NB4 (cell line): Measurements from ENCODE around the gene CUTC.

Source experiments
- DNase-seq: peaks from one replicate; pipeline ENCODE4 v3.0.0; 2010; ENCODE audit warnings: low read depth
- H3K4me3 ChIP-seq: one replicate; pipeline ENCODE4 v1.5.1; 2011; ENCODE audit warnings: mild to moderate bottlenecking, low read depth, low read length, moderate library complexity
- MYC ChIP-seq: IDR thresholded peaks from 2 replicates; pipeline ENCODE4 v1.6.1; 2011; ENCODE audit warnings: low read depth, low read length
- POLR2A ChIP-seq: IDR thresholded peaks from 2 replicates; pipeline ENCODE4 v1.6.1; 2011; ENCODE audit warnings: mild to moderate bottlenecking; ENCODE audit not compliant: insufficient read length; ENCODE audit errors: extremely low read depth
- TF ChIP-seq, protein P1 (sequence below): IDR thresholded peaks from one replicate; pipeline ENCODE4 v1.5.1; 2012; ENCODE audit warnings: low read depth, low read length
- TF ChIP-seq, protein P2 (sequence below): IDR thresholded peaks from 2 replicates; pipeline ENCODE4 v1.6.1; 2011; ENCODE audit warnings: low read depth, low read length

The CUTC gene

DNA sequence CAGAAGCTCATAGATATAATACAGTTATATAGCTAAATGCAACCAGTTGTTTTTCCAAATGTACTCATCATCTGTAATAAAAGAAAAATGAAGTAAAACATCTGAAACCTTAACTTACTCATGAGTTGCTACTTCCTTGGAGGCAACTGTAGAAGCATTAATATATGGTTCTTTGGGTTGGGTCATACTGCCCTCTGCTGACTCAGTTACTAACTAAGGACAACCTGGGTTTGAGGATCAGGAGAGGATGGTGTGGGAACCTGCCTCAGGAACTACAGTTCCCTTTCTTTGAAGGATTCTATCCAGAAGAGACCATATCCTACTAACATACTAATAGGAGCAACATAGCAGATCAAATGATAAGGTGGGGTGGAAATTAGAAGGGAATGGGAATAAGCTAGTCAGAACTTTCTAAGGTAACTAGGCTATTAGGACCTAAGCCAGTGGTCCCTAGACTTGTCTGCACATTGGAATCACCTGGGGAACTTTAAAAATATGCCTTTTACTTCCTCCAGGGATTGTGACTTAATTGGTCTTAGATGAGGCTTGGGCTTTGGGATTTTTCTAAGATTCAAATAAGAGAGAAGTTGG lies 20.8 kb upstream of the CUTC start:
- TF ChIP-seq POLR2A (no peak), MYC (no peak)
- TF ChIP-seq, protein P1, sequence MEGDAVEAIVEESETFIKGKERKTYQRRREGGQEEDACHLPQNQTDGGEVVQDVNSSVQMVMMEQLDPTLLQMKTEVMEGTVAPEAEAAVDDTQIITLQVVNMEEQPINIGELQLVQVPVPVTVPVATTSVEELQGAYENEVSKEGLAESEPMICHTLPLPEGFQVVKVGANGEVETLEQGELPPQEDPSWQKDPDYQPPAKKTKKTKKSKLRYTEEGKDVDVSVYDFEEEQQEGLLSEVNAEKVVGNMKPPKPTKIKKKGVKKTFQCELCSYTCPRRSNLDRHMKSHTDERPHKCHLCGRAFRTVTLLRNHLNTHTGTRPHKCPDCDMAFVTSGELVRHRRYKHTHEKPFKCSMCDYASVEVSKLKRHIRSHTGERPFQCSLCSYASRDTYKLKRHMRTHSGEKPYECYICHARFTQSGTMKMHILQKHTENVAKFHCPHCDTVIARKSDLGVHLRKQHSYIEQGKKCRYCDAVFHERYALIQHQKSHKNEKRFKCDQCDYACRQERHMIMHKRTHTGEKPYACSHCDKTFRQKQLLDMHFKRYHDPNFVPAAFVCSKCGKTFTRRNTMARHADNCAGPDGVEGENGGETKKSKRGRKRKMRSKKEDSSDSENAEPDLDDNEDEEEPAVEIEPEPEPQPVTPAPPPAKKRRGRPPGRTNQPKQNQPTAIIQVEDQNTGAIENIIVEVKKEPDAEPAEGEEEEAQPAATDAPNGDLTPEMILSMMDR: peak; percentile 64
- TF ChIP-seq, protein P2, sequence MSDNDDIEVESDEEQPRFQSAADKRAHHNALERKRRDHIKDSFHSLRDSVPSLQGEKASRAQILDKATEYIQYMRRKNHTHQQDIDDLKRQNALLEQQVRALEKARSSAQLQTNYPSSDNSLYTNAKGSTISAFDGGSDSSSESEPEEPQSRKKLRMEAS: no peak
- DNase-seq: peak; percentile 76
- no peak overlapping the region for H3K4me3 ChIP-seq

DNA sequence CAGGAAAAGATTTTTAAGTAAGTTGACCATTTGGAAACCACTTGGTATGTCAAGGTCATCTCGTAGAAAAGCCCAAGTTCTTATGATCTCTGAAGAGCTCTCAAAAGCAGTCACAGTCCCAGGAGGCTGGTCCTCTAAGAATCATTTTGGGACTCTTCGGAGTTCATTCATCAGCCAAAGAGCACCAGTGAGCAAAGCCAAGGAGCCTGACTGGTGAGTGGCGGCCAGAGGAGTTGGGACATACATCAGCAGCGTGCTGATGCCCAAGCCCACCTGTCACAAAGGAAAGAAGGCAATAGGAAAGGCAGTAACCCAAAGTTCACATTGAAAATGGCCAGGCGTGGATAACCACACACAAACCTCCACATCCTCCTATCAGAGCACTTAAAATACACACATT lies 17.6 kb upstream of the CUTC start:
- TF ChIP-seq MYC (no peak), POLR2A (no peak)
- TF ChIP-seq, protein P1: no peak
- TF ChIP-seq, protein P2: no peak
- DNase-seq: no peak
- no peak overlapping the region for H3K4me3 ChIP-seq

DNA sequence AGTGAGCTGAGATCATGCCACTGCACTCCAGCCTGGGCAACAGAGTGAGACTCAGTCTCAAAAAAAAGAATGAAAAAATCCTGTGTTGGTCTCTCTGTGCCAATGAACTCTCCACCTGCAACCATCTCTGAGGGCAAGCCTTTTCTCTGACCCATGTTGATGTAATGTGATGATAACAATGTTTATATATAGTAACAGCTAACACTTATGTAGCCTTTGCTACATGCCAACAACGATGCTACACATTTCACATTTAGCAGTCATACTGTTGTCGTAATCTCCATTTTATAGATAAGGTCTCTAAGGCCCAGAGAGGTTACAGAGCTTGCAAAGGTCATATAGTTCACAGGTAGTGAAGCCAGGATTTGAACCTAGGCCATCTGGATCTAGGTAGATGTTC lies 11.6 kb upstream of the CUTC start:
- H3K4me3 ChIP-seq: no peak overlapping the region
- DNase-seq: no peak
- no peak for TF ChIP-seq MYC
- TF ChIP-seq, protein P1: no peak
- TF ChIP-seq, protein P2: no peak
- TF ChIP-seq POLR2A: no peak

DNA sequence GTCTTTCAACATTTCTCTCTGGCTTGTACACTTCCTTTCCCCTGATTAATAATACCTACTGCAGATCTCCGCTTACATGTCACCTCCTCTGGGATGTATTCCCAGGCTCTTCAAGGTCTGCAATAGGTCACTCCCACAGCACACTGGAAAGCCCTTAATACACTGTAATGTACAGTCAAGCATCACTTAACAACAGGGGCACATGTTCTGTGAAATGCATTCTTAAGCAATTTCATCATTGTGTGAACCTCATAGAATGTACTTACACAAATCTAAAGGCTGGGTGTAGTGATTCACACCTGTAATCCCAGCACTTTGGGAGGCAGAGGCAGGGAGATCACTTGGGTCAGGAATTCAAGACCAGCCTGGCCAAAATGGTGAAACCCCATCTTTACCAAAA lies 2.0 kb upstream of the CUTC start:
- no peak for DNase-seq
- no peak overlapping the region for H3K4me3 ChIP-seq
- TF ChIP-seq, protein P2: no peak
- TF ChIP-seq MYC: no peak
- TF ChIP-seq POLR2A: no peak
- TF ChIP-seq, protein P1: no peak

DNA sequence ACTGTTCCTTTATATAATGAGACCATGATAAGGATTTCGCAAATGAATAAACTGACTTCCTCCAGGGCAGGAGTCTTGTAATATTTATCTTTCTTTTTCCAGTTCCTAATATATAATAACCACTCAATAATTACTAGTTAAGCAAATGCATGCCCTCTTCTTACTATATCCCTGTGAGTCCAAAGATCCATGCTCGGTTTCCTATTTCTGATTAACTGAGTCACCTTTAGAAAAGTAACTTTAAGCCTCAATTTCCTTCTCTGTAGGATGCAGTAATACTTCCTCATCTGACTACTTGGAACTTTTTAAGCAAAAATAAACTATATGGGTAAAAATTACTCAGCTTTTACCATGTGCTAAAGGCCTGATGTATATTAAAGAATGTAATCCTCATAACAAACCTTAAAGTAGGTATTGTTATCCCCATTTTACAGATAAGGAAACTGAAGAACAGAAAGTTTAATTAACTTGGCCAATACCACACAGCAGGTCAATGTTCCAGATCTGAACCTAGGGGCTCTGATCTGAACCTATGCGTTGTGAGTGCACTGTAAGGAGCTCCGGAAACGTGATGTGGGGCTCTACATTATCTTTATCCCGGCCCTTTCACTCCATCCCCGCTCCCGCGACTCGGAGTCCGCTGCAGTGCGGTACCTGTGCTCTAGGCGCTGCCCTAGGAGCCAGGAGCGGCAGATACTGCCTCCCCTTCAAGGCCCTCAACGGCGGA lies 565 bp upstream of the CUTC start:
- peak overlapping the region; percentile 89 for H3K4me3 ChIP-seq
- peak; percentile 30 for DNase-seq
- TF ChIP-seq, protein P2: no peak
- TF ChIP-seq MYC: no peak
- TF ChIP-seq, protein P1: no peak
- TF ChIP-seq POLR2A: no peak
